SK-N-SH treated with all-trans-retinoic acid at 6 μM for 48 hours (cell line): Measurements from ENCODE around the gene JMJD1C.
A peak's percentile ranks its signal among the peaks of the same experiment; 100 is the strongest.

Experiments used
- ATAC-seq: fragments of 200-7000 bp; cut with Tn5 transposase; 3 replicates; pipeline ENCODE4 v1.9.1; 2020; ENCODE audit warnings: mild to moderate bottlenecking, moderate library complexity
- BACH2 ChIP-seq: fragments of 250-450 bp; sonication (Bioruptor Pico); IDR thresholded peaks from 2 replicates; pipeline ENCODE4 v1.9.0; 2021; ENCODE audit warnings: mild to moderate bottlenecking, borderline replicate concordance
- CSRNP3 ChIP-seq: fragments of 250-450 bp; sonication (Bioruptor Pico); IDR thresholded peaks from 2 replicates; pipeline ENCODE4 v1.5.1; 2021; ENCODE audit warnings: mild to moderate bottlenecking, moderate library complexity
- ESRRG ChIP-seq: fragments of 250-450 bp; sonication (Bioruptor Pico); IDR thresholded peaks from 2 replicates; pipeline ENCODE4 v1.6.1; 2021; ENCODE audit warnings: mild to moderate bottlenecking
- GLIS3 ChIP-seq: fragments of 250-450 bp; sonication (Bioruptor Pico); IDR thresholded peaks from 2 replicates; pipeline ENCODE4 v1.5.0; 2020; ENCODE audit warnings: mild to moderate bottlenecking, moderate library complexity
- ISL1 ChIP-seq: fragments of 250-450 bp; sonication (Bioruptor Pico); IDR thresholded peaks from 2 replicates; pipeline ENCODE4 v2.1.2; 2022; ENCODE audit warnings: mild to moderate bottlenecking, moderate library complexity
- OSR1 ChIP-seq: fragments of 250-450 bp; sonication (Bioruptor Pico); IDR thresholded peaks from 2 replicates; pipeline ENCODE4 v1.8.0; 2022; ENCODE audit warnings: moderate library complexity, mild to moderate bottlenecking, inconsistent platforms
- POU6F1 ChIP-seq: fragments of 250-450 bp; sonication (Bioruptor Pico); IDR thresholded peaks from 2 replicates; pipeline ENCODE4 v1.8.0; 2021; ENCODE audit warnings: low read depth, mild to moderate bottlenecking, moderate library complexity, borderline replicate concordance
- PPARA ChIP-seq: fragments of 250-450 bp; sonication (Bioruptor Pico); IDR thresholded peaks from 2 replicates; pipeline ENCODE4 v1.5.0; 2020; ENCODE audit warnings: mild to moderate bottlenecking, borderline replicate concordance
- SNAI2 ChIP-seq: fragments of 250-450 bp; sonication (Bioruptor Pico); IDR thresholded peaks from 2 replicates; pipeline ENCODE4 v1.5.0; 2020; ENCODE audit warnings: mild to moderate bottlenecking, moderate library complexity
- TCF4 ChIP-seq: fragments of 250-450 bp; sonication (Bioruptor Pico); IDR thresholded peaks from 2 replicates; pipeline ENCODE4 v1.8.0; 2021; ENCODE audit warnings: mild to moderate bottlenecking, moderate library complexity, borderline replicate concordance
- ZFP3 ChIP-seq: fragments of 250-450 bp; sonication (Bioruptor Pico); IDR thresholded peaks from 2 replicates; pipeline ENCODE4 v1.5.0; 2020; ENCODE audit warnings: mild to moderate bottlenecking, moderate library complexity
- ZFP30 ChIP-seq: fragments of 450-650 bp; formaldehyde crosslinking; IDR thresholded peaks from 2 replicates; pipeline ENCODE4 v1.5.0; 2022; ENCODE audit warnings: mild to moderate bottlenecking, moderate library complexity
- ZNF70 ChIP-seq: fragments of 450-650 bp; formaldehyde crosslinking; IDR thresholded peaks from 2 replicates; pipeline ENCODE4 v1.5.0; 2020; ENCODE audit warnings: mild to moderate bottlenecking, moderate library complexity
- ZNF8 ChIP-seq: fragments of 450-650 bp; formaldehyde crosslinking; IDR thresholded peaks from 2 replicates; pipeline ENCODE4 v1.5.0; 2020; ENCODE audit warnings: mild to moderate bottlenecking, moderate library complexity
- TF ChIP-seq, protein P1 (sequence below): fragments of 250-450 bp; sonication (Bioruptor Pico); IDR thresholded peaks from 2 replicates; pipeline ENCODE4 v1.8.0; 2020; ENCODE audit warnings: mild to moderate bottlenecking, moderate library complexity, borderline replicate concordance
- TF ChIP-seq, protein P2 (sequence below): fragments of 250-450 bp; sonication (Bioruptor Pico); IDR thresholded peaks from 2 replicates; pipeline ENCODE4 v1.5.1; 2020; ENCODE audit warnings: low read depth, mild to moderate bottlenecking, moderate library complexity
- TF ChIP-seq, protein P3 (sequence below): fragments of 250-450 bp; sonication (Bioruptor Pico); IDR thresholded peaks from 2 replicates; pipeline ENCODE4 v1.5.0; 2020; ENCODE audit warnings: mild to moderate bottlenecking, moderate library complexity

Gene JMJD1C

DNA sequence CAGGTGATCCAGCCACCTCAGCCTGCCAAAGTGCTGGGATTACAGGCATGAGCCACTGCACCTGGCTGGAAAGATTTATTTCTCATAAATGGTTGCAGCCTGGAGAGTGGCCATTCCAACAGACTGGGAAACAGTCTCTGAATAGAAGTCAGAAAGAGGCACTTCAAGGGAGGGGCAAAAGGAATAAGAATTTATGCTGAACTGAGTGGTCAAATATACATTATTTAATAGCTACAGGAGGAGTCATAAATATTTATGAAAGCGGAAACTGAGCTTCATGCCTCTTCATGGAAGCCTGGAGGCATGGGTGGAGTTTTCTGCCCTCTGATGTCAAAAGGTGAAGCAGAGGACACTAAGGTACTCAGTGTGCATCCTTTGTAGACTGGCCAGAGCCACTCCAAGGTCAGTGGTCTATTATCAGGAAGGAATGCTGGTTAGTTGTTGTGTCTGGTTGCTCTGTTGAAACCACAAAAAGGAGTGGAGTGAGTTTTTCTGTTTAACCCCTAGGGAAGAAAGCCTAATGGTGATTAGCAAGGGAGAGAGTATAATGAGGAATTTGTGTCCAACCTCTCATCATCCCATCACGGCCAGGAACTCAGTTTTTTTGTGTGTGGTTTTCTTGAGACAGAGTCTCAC is 341.9 kb downstream of the JMJD1C start:
- no peak for ATAC-seq
- TF ChIP-seq, protein P1, sequence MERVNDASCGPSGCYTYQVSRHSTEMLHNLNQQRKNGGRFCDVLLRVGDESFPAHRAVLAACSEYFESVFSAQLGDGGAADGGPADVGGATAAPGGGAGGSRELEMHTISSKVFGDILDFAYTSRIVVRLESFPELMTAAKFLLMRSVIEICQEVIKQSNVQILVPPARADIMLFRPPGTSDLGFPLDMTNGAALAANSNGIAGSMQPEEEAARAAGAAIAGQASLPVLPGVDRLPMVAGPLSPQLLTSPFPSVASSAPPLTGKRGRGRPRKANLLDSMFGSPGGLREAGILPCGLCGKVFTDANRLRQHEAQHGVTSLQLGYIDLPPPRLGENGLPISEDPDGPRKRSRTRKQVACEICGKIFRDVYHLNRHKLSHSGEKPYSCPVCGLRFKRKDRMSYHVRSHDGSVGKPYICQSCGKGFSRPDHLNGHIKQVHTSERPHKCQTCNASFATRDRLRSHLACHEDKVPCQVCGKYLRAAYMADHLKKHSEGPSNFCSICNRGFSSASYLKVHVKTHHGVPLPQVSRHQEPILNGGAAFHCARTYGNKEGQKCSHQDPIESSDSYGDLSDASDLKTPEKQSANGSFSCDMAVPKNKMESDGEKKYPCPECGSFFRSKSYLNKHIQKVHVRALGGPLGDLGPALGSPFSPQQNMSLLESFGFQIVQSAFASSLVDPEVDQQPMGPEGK (CRISPR knock-in tag) = no peak
- TF ChIP-seq GLIS3 (CRISPR knock-in tag) = no peak
- TF ChIP-seq ISL1 (CRISPR knock-in tag) = no peak
- TF ChIP-seq OSR1 (CRISPR knock-in tag) = no peak
- TF ChIP-seq ZFP30 (CRISPR knock-in tag) = no peak
- TF ChIP-seq TCF4 (CRISPR knock-in tag) = no peak
- TF ChIP-seq PPARA (CRISPR knock-in tag) = no peak
- no peak for TF ChIP-seq ESRRG (CRISPR knock-in tag)
- TF ChIP-seq, protein P2, sequence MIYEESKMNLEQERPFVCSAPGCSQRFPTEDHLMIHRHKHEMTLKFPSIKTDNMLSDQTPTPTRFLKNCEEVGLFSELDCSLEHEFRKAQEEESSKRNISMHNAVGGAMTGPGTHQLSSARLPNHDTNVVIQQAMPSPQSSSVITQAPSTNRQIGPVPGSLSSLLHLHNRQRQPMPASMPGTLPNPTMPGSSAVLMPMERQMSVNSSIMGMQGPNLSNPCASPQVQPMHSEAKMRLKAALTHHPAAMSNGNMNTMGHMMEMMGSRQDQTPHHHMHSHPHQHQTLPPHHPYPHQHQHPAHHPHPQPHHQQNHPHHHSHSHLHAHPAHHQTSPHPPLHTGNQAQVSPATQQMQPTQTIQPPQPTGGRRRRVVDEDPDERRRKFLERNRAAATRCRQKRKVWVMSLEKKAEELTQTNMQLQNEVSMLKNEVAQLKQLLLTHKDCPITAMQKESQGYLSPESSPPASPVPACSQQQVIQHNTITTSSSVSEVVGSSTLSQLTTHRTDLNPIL = no peak
- TF ChIP-seq POU6F1 = no peak
- no peak for TF ChIP-seq ZNF70
- no peak for TF ChIP-seq CSRNP3 (CRISPR knock-in tag)
- TF ChIP-seq BACH2 (CRISPR knock-in tag) = no peak
- TF ChIP-seq ZFP3 = no peak
- TF ChIP-seq SNAI2 (CRISPR knock-in tag) = no peak
- TF ChIP-seq, protein P3, sequence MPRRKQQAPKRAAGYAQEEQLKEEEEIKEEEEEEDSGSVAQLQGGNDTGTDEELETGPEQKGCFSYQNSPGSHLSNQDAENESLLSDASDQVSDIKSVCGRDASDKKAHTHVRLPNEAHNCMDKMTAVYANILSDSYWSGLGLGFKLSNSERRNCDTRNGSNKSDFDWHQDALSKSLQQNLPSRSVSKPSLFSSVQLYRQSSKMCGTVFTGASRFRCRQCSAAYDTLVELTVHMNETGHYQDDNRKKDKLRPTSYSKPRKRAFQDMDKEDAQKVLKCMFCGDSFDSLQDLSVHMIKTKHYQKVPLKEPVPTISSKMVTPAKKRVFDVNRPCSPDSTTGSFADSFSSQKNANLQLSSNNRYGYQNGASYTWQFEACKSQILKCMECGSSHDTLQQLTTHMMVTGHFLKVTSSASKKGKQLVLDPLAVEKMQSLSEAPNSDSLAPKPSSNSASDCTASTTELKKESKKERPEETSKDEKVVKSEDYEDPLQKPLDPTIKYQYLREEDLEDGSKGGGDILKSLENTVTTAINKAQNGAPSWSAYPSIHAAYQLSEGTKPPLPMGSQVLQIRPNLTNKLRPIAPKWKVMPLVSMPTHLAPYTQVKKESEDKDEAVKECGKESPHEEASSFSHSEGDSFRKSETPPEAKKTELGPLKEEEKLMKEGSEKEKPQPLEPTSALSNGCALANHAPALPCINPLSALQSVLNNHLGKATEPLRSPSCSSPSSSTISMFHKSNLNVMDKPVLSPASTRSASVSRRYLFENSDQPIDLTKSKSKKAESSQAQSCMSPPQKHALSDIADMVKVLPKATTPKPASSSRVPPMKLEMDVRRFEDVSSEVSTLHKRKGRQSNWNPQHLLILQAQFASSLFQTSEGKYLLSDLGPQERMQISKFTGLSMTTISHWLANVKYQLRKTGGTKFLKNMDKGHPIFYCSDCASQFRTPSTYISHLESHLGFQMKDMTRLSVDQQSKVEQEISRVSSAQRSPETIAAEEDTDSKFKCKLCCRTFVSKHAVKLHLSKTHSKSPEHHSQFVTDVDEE = no peak

DNA sequence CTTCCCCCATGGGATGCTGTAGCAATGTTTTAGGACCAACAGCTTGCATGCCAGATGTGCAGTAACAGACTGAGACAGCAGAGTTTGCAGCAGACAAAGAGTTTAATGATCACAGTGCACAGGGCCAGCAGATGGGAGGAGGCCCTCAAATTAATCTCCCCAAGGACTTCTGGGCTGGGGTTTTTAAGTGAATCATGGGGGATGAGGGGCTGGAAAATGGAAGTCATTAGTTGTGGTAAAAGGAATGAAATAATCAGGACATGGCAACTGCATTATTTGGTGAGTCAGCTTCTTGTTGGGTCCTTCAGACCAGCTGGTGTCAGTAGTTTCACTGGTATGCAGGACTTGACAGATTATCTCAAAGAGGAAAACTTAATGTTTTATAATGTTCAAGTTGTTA is 345.2 kb downstream of the JMJD1C start:
- TF ChIP-seq, protein P1 (CRISPR knock-in tag) = no peak
- TF ChIP-seq ZNF8 (CRISPR knock-in tag) (no peak), PPARA (CRISPR knock-in tag) (no peak), ESRRG (CRISPR knock-in tag) (no peak), BACH2 (CRISPR knock-in tag) (no peak), ZFP30 (CRISPR knock-in tag) (no peak)
- TF ChIP-seq, protein P2 = no peak
- TF ChIP-seq, protein P3 = no peak
- peak; percentile 66 for ATAC-seq
